HUDEP-2 (cell line): ENCODE data around the gene OR13C8.
"Not testable (repeated sequence)": the region's sequence is repeated elsewhere in the genome, so short reads cannot be mapped to it uniquely, and the experiment has no call there.

Source experiments
- DNase-seq, 76 experiments: peaks; one replicate each; lab custom pipeline; 2025; ENCODE audit not compliant: unreplicated experiment in 76 of 76; lab: John Stamatoyannopoulos, UW

The OR13C8 gene, protein sequence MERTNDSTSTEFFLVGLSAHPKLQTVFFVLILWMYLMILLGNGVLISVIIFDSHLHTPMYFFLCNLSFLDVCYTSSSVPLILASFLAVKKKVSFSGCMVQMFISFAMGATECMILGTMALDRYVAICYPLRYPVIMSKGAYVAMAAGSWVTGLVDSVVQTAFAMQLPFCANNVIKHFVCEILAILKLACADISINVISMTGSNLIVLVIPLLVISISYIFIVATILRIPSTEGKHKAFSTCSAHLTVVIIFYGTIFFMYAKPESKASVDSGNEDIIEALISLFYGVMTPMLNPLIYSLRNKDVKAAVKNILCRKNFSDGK

DNA sequence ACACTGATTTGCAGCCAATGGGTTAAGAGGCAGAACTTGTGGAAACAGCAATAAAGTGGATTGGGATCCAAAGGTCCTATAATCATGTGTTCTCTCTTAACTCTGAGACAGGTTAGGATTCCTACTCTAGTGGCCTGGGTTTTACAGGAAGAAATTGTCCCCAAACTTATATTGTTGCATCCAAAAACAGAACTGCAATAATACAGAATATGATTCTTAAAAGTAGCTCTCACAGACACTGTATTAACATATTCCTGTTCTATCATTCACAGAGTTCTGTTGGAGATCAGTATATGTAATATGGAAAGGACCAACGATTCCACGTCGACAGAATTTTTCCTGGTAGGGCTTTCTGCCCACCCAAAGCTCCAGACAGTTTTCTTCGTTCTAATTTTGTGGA is at the start of gene OR13C8:
Gene OR13C8, plus strand, starts transcription at position 301 of the 400 bp plus-strand sequence. Its CDS starts 0 bp downstream, at position 301.
- DNase-seq = no peak

DNA sequence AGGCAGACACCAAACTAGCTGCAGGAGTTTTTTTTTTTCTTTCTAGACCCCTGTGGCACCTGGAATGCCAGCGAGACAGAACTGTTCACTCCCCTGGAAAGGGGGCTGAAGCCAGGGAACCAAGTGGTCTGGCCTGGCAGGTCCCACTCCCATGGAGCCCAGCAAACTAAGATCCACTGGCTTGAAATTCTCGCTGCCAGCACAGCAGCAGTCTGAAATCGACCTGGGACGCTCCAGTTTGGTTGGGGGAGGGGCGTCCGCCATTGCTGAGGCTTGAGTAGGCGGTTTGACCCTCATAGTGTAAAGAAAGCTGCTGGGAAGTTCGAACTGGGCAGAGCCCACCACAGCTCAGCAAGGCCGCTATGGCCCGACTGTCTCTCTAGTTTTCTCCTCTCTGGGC is 48.7 kb upstream of the OR13C8 start:
- DNase-seq = not testable (repeated sequence)

DNA sequence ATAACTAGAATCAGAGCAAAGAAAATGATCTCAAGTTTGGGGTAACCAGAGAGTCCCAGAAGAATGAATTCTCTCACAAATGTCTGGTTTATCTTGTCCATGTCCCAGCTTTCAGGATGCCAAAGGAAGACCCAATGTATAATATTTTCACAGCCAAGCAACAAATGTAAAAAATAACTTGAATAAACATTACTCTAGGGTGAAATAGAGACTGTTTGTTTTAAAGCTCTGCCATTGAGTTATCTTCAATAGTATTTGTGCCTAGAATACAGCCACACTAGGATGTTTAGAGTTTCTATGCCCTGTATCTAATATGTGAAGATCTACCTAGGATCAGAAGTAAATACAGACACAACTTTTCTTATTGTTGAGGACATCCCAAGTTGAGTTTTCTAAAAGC is 41.9 kb upstream of the OR13C8 start, which contains the start of gene OR13C4:
Gene OR13C4, minus strand, starts transcription at position 101 of the 400 bp plus-strand sequence. Its CDS starts 0 bp downstream, at position 101.
- no peak for DNase-seq

DNA sequence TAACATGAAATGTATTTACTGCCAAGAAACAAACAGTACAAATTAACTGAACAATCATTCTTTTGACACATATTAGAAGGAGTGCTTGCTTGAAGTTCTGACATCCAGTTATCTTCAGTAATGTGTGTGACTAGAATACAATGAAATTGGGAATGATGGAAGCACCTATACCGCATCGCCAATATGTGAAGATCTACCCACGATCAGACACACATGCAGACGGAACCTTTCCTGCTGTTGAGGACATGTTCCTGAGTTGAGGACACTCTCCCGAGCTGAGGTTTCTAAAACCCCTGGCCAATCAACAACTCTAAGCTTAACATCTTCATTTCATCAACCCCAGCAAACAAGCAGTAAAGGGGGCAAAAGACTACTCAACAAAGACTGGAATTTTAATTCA is 32.2 kb upstream of the OR13C8 start, which contains the start of gene OR13C3:
Gene OR13C3, minus strand, starts transcription at position 101 of the 400 bp plus-strand sequence. CDS start 133 bp downstream, outside the sequence.
- no peak for DNase-seq

DNA sequence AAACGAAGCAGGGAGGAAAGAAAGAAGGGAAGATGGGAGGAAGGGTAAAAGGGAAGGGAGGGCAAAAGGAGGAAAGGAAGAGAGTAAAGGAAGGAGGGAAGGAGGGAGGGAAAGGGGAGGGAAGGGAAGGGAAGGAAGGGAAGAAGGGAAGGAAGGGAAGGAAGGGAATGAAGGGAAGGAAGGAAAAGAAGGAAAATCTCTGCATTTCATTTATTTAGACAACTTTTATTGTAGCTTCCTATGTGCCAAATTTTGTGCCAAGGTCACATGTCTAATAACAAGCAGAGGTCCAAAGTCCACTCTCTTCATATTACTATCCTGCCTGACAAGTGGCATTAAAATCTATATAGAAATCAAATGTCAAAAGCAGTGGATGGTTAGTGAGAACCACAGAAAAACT is 29.7 kb upstream of the OR13C8 start:
- DNase-seq = no peak

DNA sequence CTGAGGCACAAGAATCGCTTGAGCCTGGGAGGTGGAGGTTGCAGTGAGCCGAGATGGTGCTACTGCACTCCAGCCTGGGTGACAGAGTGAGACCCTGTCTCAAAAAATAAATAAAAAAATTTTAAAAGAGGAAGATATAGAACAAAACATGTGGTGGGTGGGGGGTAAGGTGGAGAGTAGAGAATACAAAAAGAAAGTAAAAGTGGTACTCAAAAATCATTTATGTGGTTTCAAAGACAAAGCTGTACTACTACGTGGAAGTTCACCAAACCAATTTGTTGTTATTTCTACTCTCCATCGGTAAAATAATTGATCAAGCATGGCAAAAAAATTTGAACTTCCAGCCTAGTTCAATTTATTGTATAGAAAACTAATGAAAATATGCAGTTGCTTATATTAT is 24.3 kb upstream of the OR13C8 start:
- no peak for DNase-seq

DNA sequence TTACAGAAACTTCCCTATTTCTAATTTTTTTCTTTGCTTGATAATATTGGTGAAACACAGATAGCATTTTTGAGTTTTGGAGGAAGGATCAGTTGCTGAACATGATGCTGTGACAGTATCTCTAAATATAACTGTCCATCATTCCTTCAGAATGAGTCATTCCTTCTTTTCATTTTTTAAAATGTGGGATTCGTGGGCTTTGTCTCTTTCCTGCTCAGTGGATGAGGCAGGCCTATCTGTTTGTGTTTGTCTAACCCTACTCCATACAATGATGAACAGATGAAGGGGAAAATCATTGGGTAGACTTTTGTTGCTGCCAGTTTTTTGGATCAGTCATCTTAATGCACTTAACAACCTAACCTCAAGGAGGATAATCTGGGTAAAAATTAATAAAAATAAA is 15.7 kb upstream of the OR13C8 start:
- DNase-seq = no peak

DNA sequence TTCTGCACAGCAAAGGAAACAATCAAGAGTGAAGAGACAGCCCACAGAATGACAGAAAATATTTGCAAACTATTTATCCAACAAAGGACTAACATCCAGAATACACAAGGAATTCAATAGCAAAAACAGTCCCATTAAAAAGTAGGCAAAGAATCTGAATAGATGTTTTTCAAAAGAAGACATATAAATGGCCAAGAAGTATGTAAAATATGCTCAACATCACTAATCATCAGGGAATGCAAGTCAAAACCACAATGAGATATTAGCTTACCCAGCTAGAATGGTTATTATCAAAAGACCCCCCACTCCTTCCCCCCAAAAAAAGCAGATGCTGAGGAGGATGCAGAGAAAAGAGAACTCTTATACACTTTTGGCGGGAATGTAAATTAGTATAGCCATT is 13.4 kb upstream of the OR13C8 start:
- DNase-seq = no peak

DNA sequence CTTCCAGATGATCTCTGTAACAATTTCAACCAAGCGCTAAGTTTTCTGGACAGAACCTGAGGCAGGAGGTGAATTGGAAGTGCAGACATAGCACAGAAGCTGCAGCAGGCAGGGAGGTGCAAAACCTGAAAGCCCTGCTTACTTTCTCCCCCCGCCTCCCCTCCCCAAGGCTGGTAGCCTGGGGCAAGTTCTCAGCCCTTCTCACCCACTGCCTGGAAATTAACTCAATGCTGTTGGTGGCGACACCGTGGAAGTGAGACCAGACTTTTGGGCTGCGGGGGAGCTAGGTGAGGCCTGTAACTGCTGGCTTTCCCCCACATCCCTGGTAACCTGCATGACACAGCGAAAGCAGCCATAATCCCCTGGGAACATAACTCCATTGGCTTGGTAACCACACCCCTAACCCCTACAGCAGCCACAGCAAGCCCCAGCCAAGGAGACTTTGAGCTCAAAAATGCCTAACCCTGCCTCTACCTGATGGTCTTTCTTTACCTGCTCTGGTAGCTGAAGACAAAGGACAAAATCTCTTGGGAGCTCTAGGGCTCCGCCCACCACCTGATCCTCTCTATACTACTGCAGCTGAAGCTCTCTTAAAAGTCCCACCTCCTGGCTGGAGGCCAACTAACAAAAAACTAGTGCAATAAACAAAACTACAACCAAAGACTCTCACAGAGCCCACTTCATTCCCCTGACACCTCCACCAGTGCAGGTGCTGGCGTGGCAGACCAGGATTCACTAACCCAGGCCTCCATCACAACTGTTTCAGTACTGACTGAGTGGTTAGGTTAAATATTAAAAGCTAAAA is 11.9 kb upstream of the OR13C8 start:
- no peak for DNase-seq

DNA sequence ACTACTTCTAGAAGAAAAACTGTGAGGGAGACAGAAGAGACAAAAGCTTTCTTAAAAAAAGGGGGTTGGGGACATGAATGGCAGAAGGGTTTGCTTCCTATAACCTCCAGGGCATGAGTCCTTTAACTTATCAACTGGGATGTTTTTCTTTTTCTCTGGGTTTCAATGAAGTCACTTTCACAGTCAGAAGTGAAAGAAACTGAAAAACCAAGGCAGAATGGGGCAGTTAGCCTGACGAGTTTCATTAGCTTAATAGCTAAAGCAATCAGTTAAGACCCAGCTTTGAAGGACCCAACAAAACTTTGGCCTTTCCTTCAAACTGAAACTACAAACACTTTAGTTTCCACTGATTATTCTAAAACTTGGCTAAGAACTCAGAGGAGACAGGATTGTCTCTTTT is 4.6 kb upstream of the OR13C8 start:
- no peak for DNase-seq

DNA sequence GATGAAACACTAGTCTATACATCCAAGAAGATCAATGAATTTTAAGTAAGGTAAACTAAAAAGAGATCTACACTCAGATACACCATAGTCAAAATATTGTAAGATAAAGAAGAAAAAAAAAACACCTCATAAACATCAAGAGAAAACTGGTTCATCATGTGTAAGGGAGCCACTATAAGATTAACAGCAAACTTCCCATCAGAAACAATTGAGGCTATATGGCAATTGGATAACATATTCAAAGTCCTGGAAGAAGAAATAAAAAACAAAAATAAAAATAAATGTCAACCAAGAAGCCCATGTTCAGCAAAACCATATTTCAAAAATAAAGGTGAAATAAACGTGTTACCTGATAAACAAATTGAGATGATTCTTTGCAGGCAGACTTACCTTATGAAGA is 3.6 kb downstream of the OR13C8 start:
- no peak for DNase-seq

DNA sequence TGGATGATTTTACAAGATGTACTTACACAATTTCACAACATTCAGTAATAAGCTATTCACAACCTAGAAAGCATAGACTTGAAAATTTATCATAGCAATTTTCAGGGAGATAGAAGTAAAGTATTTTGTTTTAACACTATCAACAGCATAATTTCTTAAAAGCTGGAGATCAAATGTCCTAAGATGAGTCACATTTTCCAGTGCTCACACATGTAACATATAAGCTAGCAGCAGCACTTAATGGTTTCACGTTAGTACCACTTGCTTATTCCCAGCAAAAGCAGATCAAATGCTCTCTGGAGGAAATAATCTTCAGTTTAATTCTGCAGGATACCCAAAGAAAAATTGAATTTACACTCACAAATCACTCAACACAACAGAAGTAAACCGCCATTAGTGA is 6.5 kb downstream of the OR13C8 start:
- no peak for DNase-seq

DNA sequence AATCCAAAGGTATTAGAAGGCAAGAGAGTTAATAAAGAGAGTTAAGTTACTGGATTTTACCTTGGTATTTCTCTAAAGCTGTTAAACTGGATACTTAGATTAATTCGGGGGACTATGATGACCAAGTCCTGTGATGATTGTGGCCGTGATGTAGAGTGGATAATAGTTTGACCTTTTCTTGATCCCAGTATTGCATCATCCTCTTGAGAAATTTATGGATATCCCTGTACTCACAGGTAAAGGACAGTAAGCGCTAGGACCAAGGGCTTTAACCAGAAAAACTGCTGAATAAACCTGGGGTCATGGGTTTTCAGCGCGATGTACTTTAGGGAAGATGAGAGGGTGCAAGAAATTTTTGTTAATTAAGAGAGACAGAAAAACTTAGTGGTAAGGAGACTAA is 8.3 kb downstream of the OR13C8 start:
- DNase-seq = no peak

DNA sequence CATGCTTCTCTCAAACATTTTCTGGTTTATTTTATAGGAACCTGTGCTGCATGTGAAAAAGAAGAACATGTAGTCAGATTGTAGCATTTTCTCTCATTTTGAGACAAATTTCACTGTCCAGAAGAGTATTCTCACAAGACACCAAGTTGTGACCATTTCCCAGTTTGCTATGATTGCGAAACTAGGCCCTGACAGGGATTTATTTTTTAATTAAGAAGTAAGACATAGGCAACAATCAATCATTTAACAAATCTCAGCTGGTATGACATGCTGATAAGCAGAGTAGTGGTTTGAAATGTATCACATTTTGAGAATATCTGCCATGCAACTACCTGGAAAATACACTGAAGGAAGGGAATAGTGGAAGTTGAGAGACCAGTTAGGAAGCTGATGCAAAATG is 11.6 kb downstream of the OR13C8 start:
- no peak for DNase-seq

DNA sequence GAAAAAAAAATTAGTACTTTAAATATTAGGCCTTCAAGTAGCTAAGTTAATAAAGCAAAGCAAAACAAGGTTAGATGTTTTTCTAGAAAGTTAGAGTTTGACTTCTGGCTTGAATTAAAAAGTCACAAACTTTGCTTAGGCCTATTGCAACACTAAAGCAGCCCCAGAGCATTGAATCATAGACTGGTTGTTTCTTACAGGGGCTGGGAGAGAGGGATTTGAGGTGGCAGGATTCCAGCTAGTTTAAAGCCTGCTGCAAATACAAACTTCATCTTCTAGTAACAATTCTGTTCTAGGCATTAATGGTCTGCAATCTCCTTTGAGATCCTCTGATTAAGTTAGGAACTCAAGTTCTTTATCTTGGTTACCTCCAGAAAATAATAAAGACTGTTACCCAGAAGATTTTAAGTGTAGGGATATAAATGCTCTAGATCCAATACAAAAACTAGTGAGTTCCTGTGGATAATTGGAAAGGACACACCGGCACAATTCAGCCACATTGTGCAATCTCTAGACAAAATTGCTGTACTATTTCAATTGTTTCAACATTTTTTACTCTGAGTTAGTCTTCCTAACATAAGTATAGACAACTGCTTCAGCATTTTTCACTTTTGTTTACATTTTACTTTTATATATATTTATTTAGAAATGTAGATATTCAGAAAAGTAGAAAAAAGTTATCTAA is 17.7 kb downstream of the OR13C8 start:
- DNase-seq = no peak

DNA sequence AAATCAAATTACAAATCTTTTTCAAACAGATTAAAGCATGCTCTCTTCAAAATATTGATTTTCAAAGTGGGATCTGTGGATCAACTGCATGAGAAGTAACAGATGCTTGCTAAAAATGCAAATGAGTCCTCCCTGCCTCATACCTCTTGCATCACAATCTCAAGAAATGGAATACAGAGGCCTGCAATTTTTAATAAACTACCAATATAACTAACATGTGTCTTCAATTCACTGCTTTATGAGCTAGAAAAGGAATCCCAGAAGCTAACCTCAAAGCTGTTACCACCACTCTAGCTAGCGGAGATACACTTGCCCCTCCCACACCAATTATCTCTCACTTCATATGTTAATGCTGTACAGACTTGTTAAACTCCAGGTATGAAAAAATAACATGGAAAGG is 20.7 kb downstream of the OR13C8 start:
- no peak for DNase-seq

DNA sequence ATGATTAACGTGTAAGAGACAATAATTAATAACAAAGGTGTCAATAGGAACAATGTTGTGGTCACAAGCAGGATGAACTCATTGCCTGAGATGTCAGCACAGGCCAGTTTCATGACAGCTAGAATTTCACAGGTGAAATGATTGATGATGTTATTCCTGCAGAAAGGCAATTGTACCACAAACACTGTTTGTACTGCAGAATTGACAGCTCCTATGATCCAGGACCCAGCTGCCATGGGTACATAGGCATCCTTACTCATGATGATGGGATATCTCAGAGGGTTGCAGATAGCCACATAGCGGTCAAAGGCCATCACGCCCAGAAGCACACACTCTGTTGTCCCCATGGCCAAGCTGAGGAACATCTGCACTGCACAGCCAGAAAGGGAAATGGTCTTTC is 29.8 kb downstream of the OR13C8 start:
- not testable (repeated sequence) for DNase-seq

DNA sequence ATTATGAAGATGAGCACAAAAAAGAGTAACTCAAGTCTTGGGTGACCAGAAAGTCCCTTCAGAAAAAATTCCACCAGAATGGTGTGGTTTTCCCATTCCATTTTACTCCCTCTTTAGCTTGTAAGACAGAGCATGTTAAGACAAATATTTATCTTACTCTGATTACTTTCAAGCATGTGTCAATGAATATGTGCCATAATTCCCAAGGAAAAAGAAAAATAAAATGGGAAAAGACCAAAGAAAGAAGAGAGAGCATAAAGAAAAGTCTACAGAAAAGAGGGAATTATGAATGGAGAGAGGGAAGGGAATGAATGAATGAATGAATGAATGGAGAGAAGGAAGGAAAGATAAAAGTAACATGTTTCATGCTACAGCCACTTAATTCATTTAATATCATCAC is 30.3 kb downstream of the OR13C8 start, which contains the start of gene OR13C5:
Gene OR13C5, minus strand, starts transcription at position 101 of the 400 bp plus-strand sequence. Its CDS starts 0 bp downstream, at position 101.
- DNase-seq = not testable (repeated sequence)

DNA sequence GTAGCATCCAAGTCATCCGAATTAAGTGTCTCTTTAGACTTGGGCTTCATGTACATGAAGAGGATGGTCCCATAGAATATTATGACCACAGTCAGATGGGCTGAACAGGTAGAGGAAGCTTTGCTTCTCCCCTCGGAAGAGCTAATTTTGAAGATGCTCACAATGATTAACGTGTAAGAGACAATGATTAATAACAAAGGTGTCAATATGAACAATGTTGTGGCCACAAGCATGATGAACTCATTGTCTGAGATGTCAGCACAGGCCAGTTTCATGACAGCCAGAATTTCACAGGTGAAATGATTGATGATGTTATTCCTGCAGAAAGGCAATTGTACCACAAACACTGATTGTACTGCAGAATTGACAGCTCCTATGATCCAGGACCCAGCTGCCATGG is 35.8 kb downstream of the OR13C8 start:
- no peak for DNase-seq

DNA sequence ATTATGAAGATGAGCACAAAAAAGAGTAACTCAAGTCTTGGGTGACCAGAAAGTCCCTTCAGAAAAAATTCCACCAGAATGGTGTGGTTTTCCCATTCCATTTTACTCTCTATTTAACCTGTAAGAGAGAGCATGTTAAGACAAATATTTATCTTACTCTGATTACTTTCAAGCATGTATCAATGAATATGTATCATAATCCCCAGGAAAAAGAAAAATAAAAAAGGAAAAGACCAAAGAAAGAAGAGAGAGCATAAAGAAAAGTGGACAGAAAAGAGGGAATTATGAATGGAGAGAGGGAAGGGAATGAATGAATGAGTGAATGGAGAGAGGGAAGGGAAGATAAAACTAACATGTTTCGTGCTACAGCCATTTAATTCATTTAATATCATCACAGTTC is 36.6 kb downstream of the OR13C8 start, which contains the start of gene OR13C2:
Gene OR13C2, minus strand, starts transcription at position 101 of the 400 bp plus-strand sequence. Its CDS starts 0 bp downstream, at position 101.
- not testable (repeated sequence) for DNase-seq

DNA sequence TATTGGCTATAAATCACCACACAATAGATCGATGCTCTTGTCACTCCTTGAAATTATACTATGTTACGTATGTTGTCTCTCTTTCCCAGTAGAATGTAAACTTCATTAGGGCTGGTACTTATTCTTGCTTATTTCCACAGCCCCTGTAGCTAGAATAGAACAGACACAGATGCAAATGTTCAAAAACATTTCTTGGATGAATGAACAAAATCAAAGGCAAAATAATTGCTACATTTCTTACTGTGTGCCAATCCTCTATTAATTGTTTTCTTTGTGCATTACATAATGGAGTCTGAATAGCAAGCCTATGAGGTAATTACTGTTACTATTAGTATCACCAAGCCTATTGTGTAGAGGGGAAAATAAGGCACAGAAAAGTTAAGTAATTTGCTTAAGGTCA is 37.2 kb downstream of the OR13C8 start:
- DNase-seq = no peak
